Trophoblast cell (in vitro differentiated cells and primary cell): ENCODE results near the gene RCBTB2.

Source experiments
- DNase-seq, 2 donors: peaks; one replicate each; pipeline ENCODE4 v3.0.0-alpha.2; 2016
- H2AFZ ChIP-seq: 2 replicates; pipeline ENCODE4 v1.6.1; 2013; ENCODE audit warnings: low read length, moderate library complexity, mild to moderate bottlenecking; ENCODE audit not compliant: insufficient read depth, poor library complexity
- H2AK5ac ChIP-seq: 2 replicates; pipeline ENCODE4 v1.6.1; 2013; ENCODE audit warnings: mild to moderate bottlenecking, low read length
- H2BK120ac ChIP-seq: 2 replicates; pipeline ENCODE4 v1.6.1; 2013; ENCODE audit warnings: low read length, mild to moderate bottlenecking, moderate library complexity; ENCODE audit not compliant: insufficient read depth, poor library complexity
- H2BK12ac ChIP-seq: 2 replicates; pipeline ENCODE4 v1.6.1; 2013; ENCODE audit warnings: mild to moderate bottlenecking, low read length, moderate library complexity
- H2BK5ac ChIP-seq: 2 replicates; pipeline ENCODE4 v1.6.1; 2013; ENCODE audit warnings: low read length, low read depth, moderate library complexity, mild to moderate bottlenecking; ENCODE audit not compliant: poor library complexity
- H3K14ac ChIP-seq: 2 replicates; pipeline ENCODE4 v1.6.1; 2013; ENCODE audit warnings: mild to moderate bottlenecking, low read length
- H3K18ac ChIP-seq: 2 replicates; pipeline ENCODE4 v1.6.1; 2013; ENCODE audit warnings: mild to moderate bottlenecking, low read length
- H3K23ac ChIP-seq: 2 replicates; pipeline ENCODE4 v1.6.1; 2013; ENCODE audit warnings: low read length
- H3K27ac ChIP-seq: 2 replicates; pipeline ENCODE4 v1.5.1; 2013; ENCODE audit warnings: low read depth, mild to moderate bottlenecking, inconsistent platforms, low read length, moderate library complexity
- H3K27me3 ChIP-seq: 2 replicates; pipeline ENCODE4 v1.6.1; 2013; ENCODE audit warnings: inconsistent platforms, mild to moderate bottlenecking, low read length, moderate library complexity; ENCODE audit not compliant: insufficient read depth
- H3K36me3 ChIP-seq, 2 experiments: 1 replicate in 1 of 2; 2 replicates in 1 of 2; pipeline ENCODE4 v1.6.1; 2013; ENCODE audit warnings: low read length in 2 of 2, mild to moderate bottlenecking in 2 of 2, moderate library complexity in 1 of 2; ENCODE audit not compliant: insufficient read depth in 2 of 2, control insufficient read depth in 1 of 2
- H3K4ac ChIP-seq: 2 replicates; pipeline ENCODE4 v1.6.1; 2013; ENCODE audit warnings: low read depth, mild to moderate bottlenecking, low read length, moderate library complexity
- H3K4me1 ChIP-seq, 2 experiments: 1 replicate in 1 of 2; 2 replicates in 1 of 2; pipeline ENCODE4 v1.6.1; 2013; ENCODE audit warnings: low read length in 2 of 2, mild to moderate bottlenecking in 2 of 2, moderate library complexity in 1 of 2; ENCODE audit not compliant: insufficient read depth in 2 of 2, control insufficient read depth in 1 of 2
- H3K4me2 ChIP-seq: 2 replicates; pipeline ENCODE4 v1.6.1; 2013; ENCODE audit warnings: inconsistent platforms, mild to moderate bottlenecking, low read length, moderate library complexity
- H3K4me3 ChIP-seq: 2 replicates; pipeline ENCODE4 v1.5.1; 2013; ENCODE audit warnings: mild to moderate bottlenecking, low read depth, low read length, inconsistent platforms
- H3K79me1 ChIP-seq: one replicate; pipeline ENCODE4 v1.6.1; 2013; ENCODE audit warnings: low read length
- H3K79me2 ChIP-seq: 2 replicates; pipeline ENCODE4 v1.6.1; 2013; ENCODE audit warnings: low read length, mild to moderate bottlenecking; ENCODE audit not compliant: control insufficient read depth, insufficient read depth, poor library complexity
- H3K9ac ChIP-seq: 2 replicates; pipeline ENCODE4 v1.6.1; 2013; ENCODE audit warnings: mild to moderate bottlenecking, low read length
- H3K9me3 ChIP-seq: 2 replicates; pipeline ENCODE4 v1.6.1; 2013; ENCODE audit warnings: low read depth, mild to moderate bottlenecking, control low read depth, inconsistent platforms, low read length; ENCODE audit not compliant: insufficient read depth
- H4K12ac ChIP-seq: 2 replicates; pipeline ENCODE4 v1.6.1; 2013; ENCODE audit warnings: low read depth, mild to moderate bottlenecking, low read length, moderate library complexity
- H4K8ac ChIP-seq: 2 replicates; pipeline ENCODE4 v1.6.1; 2013; ENCODE audit warnings: low read depth, mild to moderate bottlenecking, low read length, moderate library complexity
- H4K91ac ChIP-seq: one replicate; pipeline ENCODE4 v1.6.1; 2013; ENCODE audit warnings: low read depth, mild to moderate bottlenecking, low read length, moderate library complexity
- WGBS: extraction: QIAGEN DNeasy Blood & Tissue Kit; methylation state at CpG from one replicate; pipeline ENCODE4 v1.1.7; 2013; ENCODE audit warnings: missing lambda C conversion rate; ENCODE audit not compliant: insufficient read length, insufficient coverage; ENCODE audit errors: extremely low coverage; 5-methylcytosine and 5-hydroxymethylcytosine counted together

RCBTB2 gene

GRCh38 chr13:48535766-48536165, 2.9 kb upstream of the RCBTB2 start:
- no peak overlapping the region for H3K14ac ChIP-seq
- H3K79me1 ChIP-seq, result peaks cover 11% of the 10 kb centered on the region
- H3K79me2 ChIP-seq, result peaks cover 8% of the 10 kb centered on the region
- H3K36me3 ChIP-seq, result no peaks in the 10 kb centered on the region
- no peak overlapping the region for H3K23ac ChIP-seq
- no peak overlapping the region for H4K8ac ChIP-seq
- no peak overlapping the region for H3K4me2 ChIP-seq
- H3K27me3 ChIP-seq, result no peaks in the 10 kb centered on the region
- no peak overlapping the region for H4K91ac ChIP-seq
- no peak overlapping the region for H3K4ac ChIP-seq
- no peak overlapping the region for H2BK12ac ChIP-seq
- WGBS, result no CpG with 5 or more reads among the region's 2 CpGs
- no peak for DNase-seq
- H3K27ac ChIP-seq, result no peak overlapping the region
- no peak overlapping the region for H2BK5ac ChIP-seq
- H3K9ac ChIP-seq, result no peak overlapping the region
- H3K4me3 ChIP-seq, result no peak overlapping the region
- no peak overlapping the region for H3K18ac ChIP-seq
- H2AK5ac ChIP-seq, result no peak overlapping the region
- H2BK120ac ChIP-seq, result no peak overlapping the region
- no peaks in the 10 kb centered on the region for H3K9me3 ChIP-seq
- H2AFZ ChIP-seq, result no peak overlapping the region
- peaks cover 3 to 4% of the 10 kb centered on the region in 2 experiments for H3K4me1 ChIP-seq
- H4K12ac ChIP-seq, result no peak overlapping the region

- Histone ChIP-seq H2BK12ac (no peak overlapping the region), H4K91ac (no peak overlapping the region), H3K36me3 (no peaks in the 10 kb centered on the region), H3K79me2 (peaks cover 8% of the 10 kb centered on the region), H4K8ac (no peak overlapping the region), H3K18ac (no peak overlapping the region), H3K4me1 (peaks cover 3 to 4% of the 10 kb centered on the region in 2 experiments), H2AFZ (no peak overlapping the region), H3K27ac (no peak overlapping the region), H3K9ac (no peak overlapping the region), H3K4me2 (no peak overlapping the region), H2AK5ac (no peak overlapping the region), H2BK120ac (no peak overlapping the region), H3K79me1 (peaks cover 11% of the 10 kb centered on the region), H3K4ac (no peak overlapping the region), H3K9me3 (no peaks in the 10 kb centered on the region), H3K27me3 (no peaks in the 10 kb centered on the region), H4K12ac (no peak overlapping the region), H2BK5ac (no peak overlapping the region), H3K23ac (no peak overlapping the region), H3K14ac (no peak overlapping the region), H3K4me3 (no peak overlapping the region)
- WGBS, result no CpG with 5 or more reads among the region's 5 CpGs
- DNase-seq, result no peak
Observed at GRCh38 chr13:48534911-48535501, 2.1 kb upstream of the RCBTB2 start.

GRCh38 chr13:48533961-48534600, 1.2 kb upstream of the RCBTB2 start:
- H4K91ac ChIP-seq, result no peak overlapping the region
- no peak overlapping the region for H3K4ac ChIP-seq
- H3K79me1 ChIP-seq, result peaks cover 11% of the 10 kb centered on the region
- no peaks in the 10 kb centered on the region for H3K27me3 ChIP-seq
- H3K27ac ChIP-seq, result no peak overlapping the region
- WGBS, result no CpG with 5 or more reads among the region's 9 CpGs
- no peak for DNase-seq
- H4K12ac ChIP-seq, result no peak overlapping the region
- H3K14ac ChIP-seq, result no peak overlapping the region
- no peak overlapping the region for H2BK5ac ChIP-seq
- H3K79me2 ChIP-seq, result peaks cover 8% of the 10 kb centered on the region
- no peak overlapping the region for H2AK5ac ChIP-seq
- H4K8ac ChIP-seq, result no peak overlapping the region
- H3K18ac ChIP-seq, result no peak overlapping the region
- no peak overlapping the region for H3K4me3 ChIP-seq
- H3K36me3 ChIP-seq, result no peaks in the 10 kb centered on the region
- no peak overlapping the region for H3K23ac ChIP-seq
- no peak overlapping the region for H2BK12ac ChIP-seq
- H3K9me3 ChIP-seq, result no peaks in the 10 kb centered on the region
- H3K4me1 ChIP-seq, result peaks cover 3 to 4% of the 10 kb centered on the region in 2 experiments
- no peak overlapping the region for H3K9ac ChIP-seq
- no peak overlapping the region for H3K4me2 ChIP-seq
- no peak overlapping the region for H2AFZ ChIP-seq
- no peak overlapping the region for H2BK120ac ChIP-seq

- peak in 1 of 2 donors; percentile 33 for DNase-seq
- Histone ChIP-seq H3K23ac (no peak overlapping the region), H4K8ac (peak overlapping the region; percentile 99), H3K4me1 (peaks cover 3 to 4% of the 10 kb centered on the region in 2 experiments), H2AFZ (peak overlapping the region; percentile 74), H3K27me3 (no peaks in the 10 kb centered on the region), H3K14ac (peak overlapping the region; percentile 93), H3K4ac (peak overlapping the region; percentile 80), H2BK12ac (no peak overlapping the region), H3K4me2 (peak overlapping the region; percentile 75), H4K91ac (peak overlapping the region; percentile 77), H3K9ac (peak overlapping the region; percentile 62), H2BK120ac (peak overlapping the region; percentile 74), H3K36me3 (no peaks in the 10 kb centered on the region), H3K27ac (peak overlapping the region; percentile 1), H4K12ac (peak overlapping the region; percentile 97), H3K4me3 (peak overlapping the region; percentile 74), H3K79me1 (peaks cover 11% of the 10 kb centered on the region), H3K79me2 (peaks cover 8% of the 10 kb centered on the region), H3K9me3 (no peaks in the 10 kb centered on the region), H3K18ac (peak overlapping the region; percentile 96), H2BK5ac (no peak overlapping the region), H2AK5ac (no peak overlapping the region)
- no CpG with 5 or more reads among the region's 16 CpGs for WGBS
Observed at GRCh38 chr13:48532256-48532505, 699 bp downstream of the RCBTB2 start.
